Retina (tissue), 1 donor: Measurements from ENCODE around the gene FMO2.
A peak's percentile ranks its signal among the peaks of the same experiment; 100 is the strongest.
"Not testable (repeated sequence)": the region's sequence is repeated elsewhere in the genome, so short reads cannot be mapped to it uniquely, and the experiment has no call there.

Experiments
- DNase-seq: peaks from one replicate; pipeline ENCODE4 v3.0.0-alpha.2; 2016

FMO2 gene

DNA sequence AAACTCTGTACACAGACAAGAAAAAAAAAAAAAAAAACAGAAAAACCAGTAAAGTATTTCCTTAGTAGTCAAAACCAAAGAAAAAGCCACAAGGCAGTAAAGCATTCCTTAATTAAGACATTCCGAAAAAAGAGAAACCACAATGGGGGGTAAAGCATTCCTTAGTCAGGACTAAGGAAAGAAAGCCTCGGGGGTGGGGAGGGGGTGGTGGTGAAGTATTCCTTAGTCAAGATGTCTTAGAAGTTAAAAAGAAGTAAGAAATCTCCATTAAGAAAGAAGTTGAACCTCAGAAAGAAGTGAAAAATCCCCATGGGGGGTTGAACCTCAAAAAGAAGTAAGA lies 35.0 kb downstream of the FMO2 start:
- DNase-seq: no peak

DNA sequence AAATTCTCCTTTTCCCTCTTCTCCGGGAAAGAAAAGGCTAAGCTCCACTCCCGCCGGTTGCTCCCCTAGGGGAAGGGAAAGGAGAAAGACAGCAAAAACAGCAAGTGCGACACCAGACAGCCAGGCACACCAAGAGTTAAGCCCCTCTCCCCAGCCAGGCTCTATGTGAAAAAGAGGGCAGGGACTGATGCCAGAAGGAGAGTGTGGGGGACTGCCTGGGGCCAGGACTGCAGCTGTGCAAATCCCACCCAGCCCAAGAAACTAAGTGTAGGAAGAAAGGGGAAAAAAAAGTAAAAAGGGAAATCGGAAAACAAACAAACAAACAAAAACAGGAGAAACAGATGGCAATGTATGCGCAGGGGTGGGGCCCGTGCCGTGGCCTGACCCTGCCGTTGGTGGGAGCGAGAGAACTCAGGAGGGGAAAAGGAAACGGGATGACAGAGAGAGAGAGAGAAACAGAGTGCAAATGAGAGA lies 35.5 kb downstream of the FMO2 start:
- DNase-seq: peak; percentile 74

DNA sequence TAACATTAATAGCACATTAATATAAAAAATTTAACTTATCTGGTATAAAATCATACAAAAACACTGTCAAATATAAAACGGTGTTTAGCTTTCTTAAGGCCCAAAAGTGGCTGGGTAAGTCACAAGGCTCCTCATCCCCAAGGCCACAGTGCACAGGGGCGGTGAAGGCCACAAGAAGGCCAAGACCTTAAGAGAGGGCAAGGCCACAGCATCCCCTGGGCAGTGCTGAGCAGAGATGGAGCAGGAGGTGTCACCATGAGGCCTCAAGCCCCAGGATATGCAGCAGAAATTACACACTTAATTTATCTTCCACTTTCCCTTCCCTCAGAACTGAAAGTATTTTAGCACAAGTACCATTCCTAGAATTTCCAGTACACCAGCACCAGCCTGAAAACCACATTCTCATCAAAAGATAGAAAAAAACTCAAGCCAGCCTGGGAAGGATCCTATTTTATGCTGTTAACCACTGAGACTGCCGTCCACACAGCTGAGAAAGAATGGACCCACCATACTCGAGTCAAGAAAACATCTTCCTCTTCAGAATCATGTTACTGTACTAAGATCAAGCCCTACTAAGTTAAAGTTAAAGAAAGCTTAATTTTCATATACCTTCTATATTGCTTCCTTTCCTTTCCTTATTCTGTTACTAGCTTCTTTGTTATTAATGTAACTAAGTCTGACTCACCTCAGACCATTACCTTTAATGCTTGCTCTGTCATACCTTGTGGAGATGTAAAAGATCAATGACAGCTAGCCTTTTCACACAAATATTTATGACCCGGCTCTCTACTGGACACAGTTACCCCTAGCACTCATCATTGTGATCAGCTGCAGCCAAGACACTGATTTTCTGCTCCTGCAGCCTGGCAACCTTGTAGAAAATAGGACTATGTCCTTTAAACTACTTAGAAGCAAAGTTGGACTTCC lies 36.8 kb downstream of the FMO2 start:
- DNase-seq: no peak

DNA sequence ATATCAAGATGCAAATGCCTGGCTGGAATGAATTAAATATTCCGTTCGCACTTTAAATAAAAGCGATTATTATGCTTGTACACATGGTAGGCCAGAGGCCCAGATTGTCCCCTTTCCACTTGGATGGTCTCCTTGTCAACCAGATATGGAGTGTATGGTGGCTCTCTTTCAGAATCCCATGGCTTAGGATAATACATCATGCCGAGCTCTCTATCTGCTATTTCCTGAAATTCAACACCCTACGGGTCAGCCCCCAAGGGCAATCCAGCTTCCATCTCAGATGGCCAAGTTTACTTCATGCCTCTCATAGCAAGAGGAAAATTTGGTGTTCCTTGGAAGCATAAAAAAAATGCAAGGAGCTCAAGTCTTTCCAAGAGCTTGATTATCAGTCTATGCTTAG lies 37.8 kb downstream of the FMO2 start:
- DNase-seq: no peak

DNA sequence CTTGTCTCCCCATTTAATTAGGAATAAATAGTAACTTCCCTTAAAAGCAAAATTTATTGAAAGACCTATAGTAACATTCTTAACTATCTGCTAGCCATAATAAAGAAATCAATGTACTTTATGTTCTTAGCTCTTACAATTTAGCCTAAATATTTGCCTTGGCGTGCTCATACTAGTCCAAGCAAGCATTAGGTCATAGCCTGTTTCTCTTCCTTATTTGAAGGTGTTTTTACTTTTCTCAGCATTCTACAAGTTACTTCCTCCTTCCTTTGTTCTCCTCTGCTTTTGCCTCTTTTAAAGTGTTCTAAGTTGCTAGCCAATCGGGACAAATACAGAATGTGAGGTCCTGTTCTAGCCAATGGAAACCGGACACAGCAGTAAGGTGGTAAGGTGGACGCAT lies 39.2 kb downstream of the FMO2 start:
- DNase-seq: not testable (repeated sequence)

DNA sequence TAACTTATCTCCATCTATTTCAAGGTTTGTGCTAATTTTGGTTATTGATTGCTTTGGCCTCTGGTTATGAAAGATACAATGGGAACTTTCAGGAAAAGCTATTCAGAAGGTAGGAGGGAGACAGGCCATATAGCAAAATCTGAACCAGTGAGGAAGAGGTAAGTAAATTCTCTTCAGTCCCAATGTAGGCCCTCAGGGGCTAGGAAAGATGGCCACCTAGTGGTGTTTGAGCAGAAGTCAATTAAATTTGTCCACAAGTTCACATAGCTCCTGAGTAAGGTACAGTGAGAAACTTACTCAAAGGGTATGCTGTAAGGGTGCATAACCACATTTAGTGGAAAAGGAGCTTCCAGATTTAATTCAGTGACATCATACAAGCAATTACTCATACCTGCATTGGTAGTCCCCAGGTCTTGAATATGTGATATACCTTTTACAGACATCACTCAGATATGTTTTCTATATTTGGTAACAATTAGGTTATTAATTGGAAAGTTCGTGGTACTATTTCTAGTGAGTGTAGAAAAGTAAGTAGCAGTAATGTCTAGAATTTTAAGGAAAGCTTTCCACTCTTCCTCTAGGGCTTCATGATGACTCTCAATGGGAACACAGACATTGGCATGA lies 41.8 kb downstream of the FMO2 start:
- peak; percentile 16 for DNase-seq

DNA sequence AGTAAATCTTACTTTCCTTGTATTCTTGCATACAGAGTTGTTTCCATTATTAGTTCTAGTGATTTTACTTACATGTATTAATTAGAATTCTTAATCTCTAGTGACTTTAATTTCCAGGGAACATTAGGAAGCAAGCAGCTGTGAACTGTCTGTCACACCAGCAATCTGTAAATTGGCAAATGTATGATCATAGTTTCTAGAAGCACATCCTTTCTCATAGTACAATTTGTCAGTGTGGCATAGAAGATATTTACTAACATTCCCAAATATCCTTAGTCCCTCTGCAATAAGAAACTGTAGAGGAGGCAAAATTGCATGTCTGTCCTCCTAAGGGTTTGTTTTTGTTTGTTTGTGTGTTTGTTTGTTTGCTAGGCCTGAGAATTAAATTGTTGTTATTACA lies 46.2 kb downstream of the FMO2 start:
- no peak for DNase-seq

DNA sequence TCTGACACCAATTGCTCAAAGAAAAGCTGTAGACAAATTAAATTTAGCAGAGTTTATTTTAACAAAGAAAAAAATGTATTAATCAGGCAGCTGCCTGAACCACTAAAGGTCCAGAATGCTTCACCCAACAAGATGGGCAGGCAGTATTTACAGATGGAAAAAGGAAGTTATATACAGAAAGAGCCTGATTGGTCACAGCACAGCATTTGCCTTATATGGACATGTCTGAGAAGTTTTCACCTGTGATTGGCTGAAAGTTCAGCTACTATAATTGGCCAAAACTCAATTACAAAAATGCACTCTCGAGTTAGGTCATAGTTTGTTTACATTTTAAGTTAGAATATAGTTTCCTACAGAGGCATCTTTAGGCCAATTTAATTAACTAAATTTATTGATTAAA lies 48.1 kb downstream of the FMO2 start:
- no peak for DNase-seq

DNA sequence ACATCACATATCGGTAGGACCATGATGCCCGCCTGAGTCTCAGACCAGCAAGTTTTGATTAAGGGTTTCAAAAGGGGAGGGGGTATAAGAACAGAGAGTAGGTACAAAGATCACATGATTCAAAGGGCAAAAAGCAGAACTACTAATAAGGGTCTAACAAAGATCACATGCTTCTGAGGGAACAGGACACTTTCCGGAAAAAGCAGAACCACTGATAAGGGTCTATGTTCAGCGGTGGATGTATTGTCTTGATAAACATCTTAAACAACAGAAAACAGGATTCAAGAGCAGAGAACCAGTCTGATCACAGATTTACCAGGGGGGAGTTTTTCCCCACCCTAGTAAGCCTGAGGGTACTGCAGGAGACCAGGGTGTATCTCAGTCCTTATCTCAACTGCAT lies 51.1 kb downstream of the FMO2 start:
- DNase-seq: not testable (repeated sequence)

DNA sequence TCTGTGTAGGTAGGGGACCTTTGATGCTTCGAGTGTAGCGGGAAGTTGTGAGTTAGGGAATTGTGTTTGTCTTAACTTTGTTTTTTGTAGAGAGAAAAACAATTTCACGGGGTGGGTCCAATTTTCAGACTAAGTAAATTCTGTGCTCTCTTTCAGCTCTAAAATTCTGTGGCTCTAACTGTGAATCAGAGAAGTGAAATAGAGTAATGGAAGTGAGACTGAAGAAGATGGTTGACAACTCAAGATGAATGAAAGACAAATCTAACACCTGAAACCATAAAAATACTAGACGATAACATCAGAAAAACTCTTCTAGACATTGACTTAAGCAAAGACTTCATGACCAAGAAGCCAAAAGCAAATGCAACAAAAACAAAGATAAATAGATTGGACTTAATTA lies 58.8 kb downstream of the FMO2 start:
- DNase-seq: no peak

DNA sequence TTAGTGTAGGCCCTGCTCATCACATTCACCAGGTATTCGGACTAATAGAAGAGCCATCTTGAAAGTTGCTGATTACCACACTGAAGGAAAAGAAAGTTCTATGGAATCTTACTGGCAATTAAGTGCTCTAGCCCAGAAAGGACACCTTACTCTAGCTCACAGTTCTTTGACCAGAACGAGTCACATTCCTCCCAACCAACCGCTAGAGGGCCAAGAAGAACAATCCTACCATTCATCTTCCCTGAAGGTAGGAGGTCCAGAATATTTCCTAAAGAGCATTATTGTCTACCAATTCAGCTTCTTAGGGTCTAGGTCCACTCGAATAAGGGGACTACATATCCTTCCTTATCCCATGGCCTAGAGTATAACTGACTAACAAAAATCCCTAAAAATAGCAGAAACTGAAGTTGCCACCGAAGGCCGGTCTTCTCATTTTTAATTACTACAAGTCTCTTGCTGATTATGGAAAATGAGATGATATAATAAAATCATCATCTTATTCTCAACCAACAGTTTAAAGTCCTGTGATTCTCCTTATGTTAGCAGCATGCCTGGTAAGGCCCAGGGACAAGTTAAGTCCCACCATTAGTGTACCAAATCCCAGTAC lies 60.5 kb downstream of the FMO2 start:
- no peak for DNase-seq

DNA sequence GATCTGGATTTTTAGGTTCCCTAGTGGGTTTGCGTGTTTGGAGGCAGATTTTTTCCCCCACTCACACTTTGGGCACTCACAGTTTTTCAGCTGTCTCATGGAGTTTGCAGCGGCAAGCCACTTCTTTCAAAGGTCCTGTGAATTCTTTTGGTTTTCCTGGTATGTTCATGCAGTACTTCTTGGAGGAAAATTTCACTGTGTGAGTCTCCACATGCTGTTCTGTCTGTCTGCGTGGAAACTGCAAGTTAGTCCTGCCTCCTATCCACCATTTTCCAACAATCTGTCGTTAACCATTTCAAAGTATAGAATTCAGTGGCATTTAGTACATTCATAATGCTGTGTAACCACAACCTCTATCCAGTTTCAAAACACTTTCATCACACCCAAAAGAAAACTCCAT lies 62.4 kb downstream of the FMO2 start:
- no peak for DNase-seq

DNA sequence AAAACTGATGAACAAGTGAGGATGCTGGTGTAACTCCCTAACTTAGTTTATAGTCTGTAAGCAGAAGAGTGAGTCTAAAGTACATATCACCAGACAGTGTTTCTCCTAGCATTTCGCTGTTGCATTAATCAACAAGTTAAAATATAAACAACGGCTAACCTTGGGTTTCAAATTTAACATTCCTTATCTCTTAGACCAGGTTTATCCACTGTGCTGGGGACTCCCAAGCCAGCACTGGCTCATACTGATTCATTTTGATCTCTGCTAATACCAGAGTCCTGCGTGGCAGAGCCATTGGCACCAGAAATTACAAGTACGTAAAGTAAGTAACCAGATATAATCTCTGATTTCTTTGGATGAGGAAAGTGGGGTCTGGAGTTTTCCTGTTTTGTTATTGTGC lies 63.2 kb downstream of the FMO2 start, which contains the start of gene FMO1:
Gene FMO1 (plus strand): TSS at position 193 of the 400 bp plus-strand sequence. CDS start 9,594 bp downstream, outside the sequence.
- DNase-seq: no peak

DNA sequence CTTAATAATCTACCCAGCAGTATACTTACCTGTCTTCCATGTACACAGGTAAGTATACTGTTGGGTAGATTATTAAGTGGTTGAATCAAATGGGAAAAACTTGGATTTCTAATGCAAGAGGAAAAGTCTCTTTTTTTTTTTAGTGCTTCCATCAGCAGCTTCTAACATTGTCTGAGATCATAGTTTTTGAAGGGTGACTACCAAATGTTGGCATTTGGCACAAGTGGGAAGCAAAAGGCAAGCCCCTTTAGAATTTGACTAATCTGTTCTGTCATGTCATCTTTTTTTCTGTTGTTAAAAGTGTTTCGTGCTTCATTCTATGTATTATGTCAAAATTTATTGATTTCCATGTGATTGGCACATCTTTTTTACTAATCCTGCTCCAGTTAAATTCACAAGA lies 63.7 kb downstream of the FMO2 start:
- no peak for DNase-seq

DNA sequence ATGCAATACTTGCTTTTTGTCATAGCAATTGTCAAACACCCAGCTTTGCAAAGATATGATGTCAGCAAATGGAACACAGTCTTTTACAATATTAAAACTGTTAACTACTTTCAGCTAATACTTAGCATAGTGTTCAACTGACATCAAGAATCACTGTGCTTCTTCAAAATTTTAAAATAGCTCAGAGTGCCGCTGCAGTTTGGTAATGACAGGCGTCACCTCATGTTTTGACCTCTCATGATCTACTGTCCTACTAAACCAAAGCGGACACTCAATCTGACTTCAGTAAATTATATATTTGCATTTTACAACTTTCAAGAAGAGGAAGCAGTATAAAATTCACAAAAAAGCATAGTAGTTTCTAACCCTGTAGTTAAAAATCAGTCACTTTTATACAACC lies 65.2 kb downstream of the FMO2 start:
- DNase-seq: no peak

DNA sequence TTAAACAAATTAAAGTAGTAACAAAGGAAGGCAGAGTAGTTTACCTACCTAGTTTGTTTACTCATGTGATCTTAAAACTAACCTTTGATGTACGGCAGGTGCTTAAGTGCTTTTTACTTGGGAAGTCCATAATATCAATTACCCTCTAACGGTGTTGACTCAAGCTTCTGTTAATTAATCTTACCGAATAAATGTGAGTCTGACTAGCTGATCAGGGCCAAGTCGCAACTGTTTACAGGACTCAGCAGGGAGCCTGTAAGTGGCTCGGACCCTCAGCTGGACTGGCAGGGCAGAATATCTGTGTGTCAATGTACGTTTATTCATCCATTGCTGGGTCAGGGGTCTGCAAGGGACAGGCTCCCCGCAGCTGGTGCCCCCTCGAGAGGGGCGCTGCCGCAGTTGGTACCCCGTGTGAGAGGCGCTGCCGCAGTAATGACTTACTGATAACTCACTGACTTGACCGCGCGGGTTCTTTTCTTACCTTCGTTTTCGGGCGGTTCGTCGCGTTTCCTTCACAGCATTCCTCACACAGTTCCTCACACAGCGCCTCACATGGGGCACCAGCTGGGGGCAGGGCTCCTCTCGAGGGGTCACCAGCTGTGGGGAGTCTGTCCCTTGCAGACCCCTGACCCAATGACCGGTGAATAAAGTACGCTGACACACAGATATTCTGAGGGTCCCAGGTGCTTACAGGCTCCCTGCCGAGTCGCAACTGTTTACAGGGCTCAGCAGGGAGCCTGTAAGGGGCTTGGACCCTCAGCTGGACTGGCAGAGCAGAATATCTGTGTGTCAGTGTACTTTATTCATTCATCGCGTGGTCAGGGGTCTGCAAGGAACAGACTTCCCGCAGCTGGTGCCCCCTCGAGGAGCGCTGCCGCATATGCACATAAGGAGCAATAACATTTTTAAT lies 66.2 kb downstream of the FMO2 start:
- peak; percentile 73 for DNase-seq

DNA sequence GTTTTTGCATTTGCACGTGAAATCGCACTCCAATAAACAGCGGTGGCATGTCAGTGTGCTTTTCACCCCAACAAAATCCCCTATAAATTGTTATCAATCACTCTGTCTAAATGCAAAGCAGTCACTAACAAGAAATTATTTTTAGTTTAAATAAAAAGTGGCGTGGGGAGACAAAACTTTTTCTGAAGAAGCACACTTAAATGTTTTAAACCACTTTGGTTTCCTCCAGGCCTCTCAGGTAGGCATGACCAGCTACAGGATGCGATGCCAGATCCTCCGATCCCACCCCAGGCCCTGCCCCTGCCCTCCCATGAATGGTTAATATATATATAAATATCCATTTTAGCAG lies 66.8 kb downstream of the FMO2 start:
- peak; percentile 23 for DNase-seq

DNA sequence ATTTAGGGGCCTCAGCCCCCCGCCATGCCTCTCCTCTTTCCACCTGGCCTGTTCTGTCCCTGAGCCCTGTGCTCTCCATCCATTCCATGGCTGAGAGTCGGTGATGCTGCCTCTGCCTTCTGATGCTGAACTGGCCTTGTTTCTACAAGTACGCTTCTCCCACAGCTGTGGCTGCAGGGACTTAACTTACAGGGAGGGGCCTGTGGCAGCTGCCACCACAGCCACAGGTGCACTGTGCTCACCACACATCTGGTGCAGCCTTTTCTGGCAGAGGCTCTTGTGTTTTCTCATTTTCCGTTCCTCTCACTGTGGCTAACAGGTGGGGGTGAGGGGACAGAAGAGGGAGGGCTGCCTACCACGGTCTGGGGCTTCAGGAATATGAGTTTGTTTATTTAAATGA lies 67.4 kb downstream of the FMO2 start:
- DNase-seq: no peak

DNA sequence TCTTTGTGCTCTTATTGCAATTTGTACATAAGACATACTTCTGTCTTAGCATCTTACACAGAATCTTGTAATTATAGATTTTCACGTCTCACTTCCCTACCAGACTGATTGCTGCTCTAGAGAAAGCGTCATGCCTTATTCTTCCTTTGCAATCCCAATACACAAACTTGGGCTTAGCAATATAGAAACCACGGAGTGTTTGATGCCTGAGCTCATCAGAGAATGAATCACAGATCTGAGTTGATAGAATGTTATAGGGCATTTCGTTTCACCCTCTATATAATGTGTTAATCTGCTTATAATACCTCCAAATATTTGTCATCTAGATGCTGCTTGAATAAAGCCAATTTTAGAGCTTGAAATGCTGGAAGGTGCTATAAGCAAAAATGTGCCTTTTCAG lies 69.8 kb downstream of the FMO2 start:
- DNase-seq: no peak

DNA sequence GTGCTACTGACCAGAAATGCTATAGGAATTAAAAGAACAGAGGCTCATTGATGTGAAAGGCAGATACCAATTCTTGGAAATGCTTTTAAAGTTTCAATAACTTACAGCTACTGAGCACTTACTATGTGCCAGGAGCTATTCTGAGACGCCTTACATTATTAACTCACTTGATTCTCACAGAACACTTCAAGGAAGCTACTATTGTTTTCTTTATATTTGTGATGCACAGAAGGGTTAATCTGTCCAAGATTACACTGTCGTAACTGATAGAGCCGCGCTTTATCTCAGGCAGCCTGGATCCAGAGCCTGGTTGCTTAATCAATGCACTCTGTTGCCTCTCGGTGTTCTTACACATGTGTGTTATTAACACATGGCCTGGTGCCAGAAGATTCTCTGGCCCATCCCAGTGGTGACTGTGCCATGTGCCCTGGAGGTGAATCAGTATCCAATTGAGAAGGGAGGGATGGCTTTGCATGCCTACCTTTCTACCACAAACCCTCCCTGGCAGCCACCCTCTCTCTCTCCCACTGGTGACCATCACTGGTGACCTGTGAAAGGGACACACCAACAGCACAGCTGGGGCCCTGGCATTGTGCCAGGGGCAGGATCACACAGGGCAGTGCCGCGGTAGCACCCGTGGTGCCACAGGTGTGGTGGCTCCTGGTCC lies 72.0 kb downstream of the FMO2 start:
- DNase-seq: no peak

DNA sequence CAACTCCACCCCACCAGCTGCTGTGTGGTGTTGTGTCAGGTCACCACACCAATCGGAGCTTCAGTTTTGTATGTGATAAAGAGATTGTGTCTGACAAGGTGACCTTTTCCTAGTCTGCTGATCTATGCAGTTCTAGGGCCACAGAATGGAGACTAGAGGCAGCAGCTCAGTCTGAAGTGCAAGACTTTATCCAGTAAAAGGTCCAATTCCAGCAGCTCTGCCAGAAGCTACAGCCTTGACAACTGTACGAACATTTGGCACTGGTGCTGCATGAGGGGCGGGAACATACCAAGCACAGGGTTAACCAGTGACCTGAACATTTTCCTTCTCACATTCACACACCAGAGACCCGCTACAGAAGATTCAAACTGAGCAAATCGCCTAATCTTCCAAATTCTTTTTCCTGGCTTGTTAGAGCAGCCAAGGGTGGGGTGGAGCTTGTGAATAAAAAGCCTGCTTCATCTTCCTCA lies 72.5 kb downstream of the FMO2 start:
- no peak for DNase-seq

DNA sequence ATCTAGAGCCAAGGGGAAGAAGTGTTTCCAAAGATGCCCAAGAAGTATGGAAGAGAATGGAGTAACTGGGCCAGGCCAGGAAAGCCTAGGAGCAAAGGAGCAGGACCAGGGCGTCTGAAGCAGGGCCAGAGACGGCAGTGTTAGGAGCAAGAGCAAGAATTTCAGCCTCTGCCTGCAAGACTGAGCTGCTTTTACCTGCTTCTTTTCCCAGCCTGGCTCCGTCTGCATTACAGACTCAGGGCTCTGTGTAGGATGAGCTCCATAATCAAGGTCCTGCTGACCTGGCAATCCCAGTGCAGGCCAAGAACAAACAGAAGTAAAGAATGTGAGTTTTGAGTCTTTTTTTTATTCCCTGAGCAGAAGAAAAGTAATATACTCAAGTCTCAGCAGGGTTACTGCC lies 73.3 kb downstream of the FMO2 start:
- DNase-seq: no peak
